Mesenchymal stem cell (in vitro differentiated cells and primary cell): ENCODE data around the gene AK5.

ENCODE experiments used
- DNase-seq: peaks from one replicate; pipeline ENCODE4 v3.0.0-alpha.2; 2013
- H2AFZ ChIP-seq: one replicate; pipeline ENCODE4 v1.6.1; 2013; ENCODE audit warnings: low read depth, mild to moderate bottlenecking, control low read depth, inconsistent platforms, low read length, moderate library complexity
- H2AK5ac ChIP-seq: 2 replicates; pipeline ENCODE4 v1.6.1; 2013; ENCODE audit warnings: low read length, moderate library complexity, mild to moderate bottlenecking, inconsistent platforms; ENCODE audit not compliant: severe bottlenecking
- H2BK120ac ChIP-seq: one replicate; pipeline ENCODE4 v1.6.1; 2013; ENCODE audit warnings: low read depth, mild to moderate bottlenecking, inconsistent platforms, low read length, moderate library complexity
- H2BK12ac ChIP-seq, 2 experiments: one replicate each; pipeline ENCODE4 v1.6.1; 2013; ENCODE audit warnings: inconsistent platforms in 2 of 2, low read length in 2 of 2, mild to moderate bottlenecking in 2 of 2, moderate library complexity in 2 of 2, control low read depth in 1 of 2
- H2BK15ac ChIP-seq: one replicate; pipeline ENCODE4 v1.6.1; 2013; ENCODE audit warnings: mild to moderate bottlenecking, low read depth, inconsistent platforms; ENCODE audit not compliant: poor library complexity, severe bottlenecking
- H2BK5ac ChIP-seq: 2 replicates; pipeline ENCODE4 v1.6.1; 2013; ENCODE audit warnings: low read depth, mild to moderate bottlenecking, low read length, control low read depth, inconsistent platforms; ENCODE audit not compliant: poor library complexity, severe bottlenecking
- H3K14ac ChIP-seq, 2 experiments: one replicate each; pipeline ENCODE4 v1.6.1; 2013; ENCODE audit warnings: inconsistent platforms in 2 of 2, low read length in 2 of 2, control low read depth in 1 of 2, mild to moderate bottlenecking in 1 of 2, moderate library complexity in 1 of 2
- H3K18ac ChIP-seq, 2 experiments: one replicate each; pipeline ENCODE4 v1.6.1; 2013; ENCODE audit warnings: inconsistent platforms in 2 of 2, low read length in 2 of 2, control low read depth in 1 of 2, low read depth in 1 of 2, mild to moderate bottlenecking in 1 of 2
- H3K23ac ChIP-seq, 2 experiments: one replicate each; pipeline ENCODE4 v1.6.1; 2013; ENCODE audit warnings: inconsistent platforms in 2 of 2, low read length in 2 of 2, mild to moderate bottlenecking in 2 of 2, moderate library complexity in 2 of 2, control low read depth in 1 of 2
- H3K27ac ChIP-seq: 2 replicates; pipeline ENCODE4 v1.5.1; 2013; ENCODE audit warnings: mild to moderate bottlenecking, moderate library complexity, low read length, control low read depth, inconsistent platforms; ENCODE audit not compliant: poor library complexity, severe bottlenecking
- H3K27me3 ChIP-seq, 2 experiments: 2 replicates each; pipeline versions ENCODE4 v1.6.1 to v1.7.0; 2013; ENCODE audit warnings: low read length in 2 of 2, mild to moderate bottlenecking in 2 of 2, moderate library complexity in 2 of 2, control low read depth in 1 of 2, inconsistent platforms in 1 of 2; ENCODE audit not compliant: control insufficient read depth in 1 of 2, insufficient read depth in 1 of 2
- H3K36me3 ChIP-seq, 2 experiments: 2 replicates each; pipeline versions ENCODE4 v1.6.1 to v1.7.0; 2013; ENCODE audit warnings: low read length in 2 of 2, control low read depth in 1 of 2, inconsistent platforms in 1 of 2, low read depth in 1 of 2, mild to moderate bottlenecking in 1 of 2; ENCODE audit not compliant: insufficient read depth in 2 of 2, control insufficient read depth in 1 of 2
- H3K4ac ChIP-seq, 2 experiments: one replicate each; pipeline ENCODE4 v1.6.1; 2013; ENCODE audit warnings: inconsistent platforms in 2 of 2, low read length in 2 of 2, mild to moderate bottlenecking in 2 of 2, moderate library complexity in 2 of 2, control low read depth in 1 of 2, low read depth in 1 of 2
- H3K4me1 ChIP-seq: 2 replicates; pipeline ENCODE4 v1.6.1; 2013; ENCODE audit warnings: low read depth, low read length, control low read depth; ENCODE audit not compliant: control insufficient read depth, insufficient read depth
- H3K4me2 ChIP-seq: 2 replicates; pipeline ENCODE4 v1.6.1; 2013; ENCODE audit warnings: low read length, mild to moderate bottlenecking, inconsistent platforms; ENCODE audit not compliant: poor library complexity, severe bottlenecking
- H3K4me3 ChIP-seq, 2 experiments: 2 replicates each; pipeline versions ENCODE4 v1.5.1 to v1.7.0; 2013; ENCODE audit warnings: low read length in 2 of 2, mild to moderate bottlenecking in 2 of 2, control low read depth in 1 of 2, low read depth in 1 of 2; ENCODE audit not compliant: insufficient read depth in 1 of 2
- H3K79me1 ChIP-seq: replicated peaks from 2 replicates; pipeline ENCODE4 v1.6.1; 2013; ENCODE audit warnings: mild to moderate bottlenecking, control low read depth, low read length, inconsistent platforms; ENCODE audit not compliant: poor library complexity, severe bottlenecking
- H3K9ac ChIP-seq: 2 replicates; pipeline ENCODE4 v1.7.0; 2013; ENCODE audit warnings: mild to moderate bottlenecking, low read length, moderate library complexity
- H3K9me3 ChIP-seq: 2 replicates; pipeline ENCODE4 v1.7.0; 2013; ENCODE audit warnings: mild to moderate bottlenecking, low read length; ENCODE audit not compliant: control insufficient read depth
- H4K8ac ChIP-seq: one replicate; pipeline ENCODE4 v1.6.1; 2013; ENCODE audit warnings: inconsistent platforms, mild to moderate bottlenecking, low read length, moderate library complexity
- H4K91ac ChIP-seq: one replicate; pipeline ENCODE4 v1.6.1; 2013; ENCODE audit warnings: mild to moderate bottlenecking, low read length, inconsistent platforms
- WGBS: methylation state at CpG from one replicate; pipeline ENCODE4 v1.1.7; 2013; ENCODE audit warnings: mixed read lengths; 5-methylcytosine and 5-hydroxymethylcytosine counted together

The AK5 gene

GRCh38 chr1:77354536-77354935 is 72.7 kb downstream of the AK5 start:
- Histone ChIP-seq H2BK5ac (no peak overlapping the region), H2BK12ac (no peak overlapping the region), H3K4me2 (no peak overlapping the region), H3K36me3 (peaks cover 0 to 3% of the 10 kb centered on the region in 2 experiments), H4K91ac (no peak overlapping the region), H4K8ac (no peak overlapping the region), H3K18ac (no peak overlapping the region), H3K27me3 (no peaks in the 10 kb centered on the region), H3K14ac (no peak overlapping the region), H3K4ac (no peak overlapping the region), H2AK5ac (no peak overlapping the region), H3K4me3 (no peak overlapping the region), H3K9ac (no peak overlapping the region), H3K27ac (no peak overlapping the region), H3K9me3 (no peaks in the 10 kb centered on the region), H2AFZ (no peak overlapping the region), H3K23ac (no peak overlapping the region), H3K79me1 (peaks cover 6% of the 10 kb centered on the region), H2BK120ac (no peak overlapping the region), H2BK15ac (no peak overlapping the region), H3K4me1 (no peaks in the 10 kb centered on the region)
- DNase-seq, result no peak
- WGBS, result 100% methylated on average over 1 of the region's 1 CpG

GRCh38 chr1:77355010-77355409 is 73.2 kb downstream of the AK5 start:
- H2BK15ac ChIP-seq, result no peak overlapping the region
- no peak overlapping the region for H3K4me2 ChIP-seq
- no peak overlapping the region for H2AK5ac ChIP-seq
- H3K9ac ChIP-seq, result no peak overlapping the region
- no peak overlapping the region for H3K23ac ChIP-seq
- no peak for DNase-seq
- H3K14ac ChIP-seq, result no peak overlapping the region
- no peaks in the 10 kb centered on the region for H3K9me3 ChIP-seq
- peaks cover 0 to 3% of the 10 kb centered on the region in 2 experiments for H3K36me3 ChIP-seq
- 86% methylated on average over 1 of the region's 3 CpGs for WGBS
- H3K4me3 ChIP-seq, result no peak overlapping the region
- no peak overlapping the region for H4K91ac ChIP-seq
- no peak overlapping the region for H3K4ac ChIP-seq
- H3K27ac ChIP-seq, result no peak overlapping the region
- peaks cover 6% of the 10 kb centered on the region for H3K79me1 ChIP-seq
- H2BK5ac ChIP-seq, result no peak overlapping the region
- no peaks in the 10 kb centered on the region for H3K27me3 ChIP-seq
- no peak overlapping the region for H3K18ac ChIP-seq
- H2AFZ ChIP-seq, result no peak overlapping the region
- H4K8ac ChIP-seq, result no peak overlapping the region
- no peak overlapping the region for H2BK12ac ChIP-seq
- no peaks in the 10 kb centered on the region for H3K4me1 ChIP-seq
- H2BK120ac ChIP-seq, result no peak overlapping the region

- Histone ChIP-seq H3K27me3 (no peaks in the 10 kb centered on the region), H3K79me1 (peaks cover 6% of the 10 kb centered on the region), H3K4me1 (no peaks in the 10 kb centered on the region), H3K36me3 (peaks cover 0 to 3% of the 10 kb centered on the region in 2 experiments), H3K18ac (no peak overlapping the region), H3K4ac (no peak overlapping the region), H3K4me3 (no peak overlapping the region), H2BK12ac (no peak overlapping the region), H3K9ac (no peak overlapping the region), H4K91ac (no peak overlapping the region), H3K23ac (no peak overlapping the region), H2BK15ac (no peak overlapping the region), H3K27ac (no peak overlapping the region), H2AFZ (no peak overlapping the region), H3K9me3 (no peaks in the 10 kb centered on the region), H3K14ac (no peak overlapping the region), H4K8ac (no peak overlapping the region), H2BK5ac (no peak overlapping the region), H2AK5ac (no peak overlapping the region), H2BK120ac (no peak overlapping the region), H3K4me2 (no peak overlapping the region)
- DNase-seq, result no peak
- WGBS, result 90% methylated on average over 1 of the region's 3 CpGs
Observed at GRCh38 chr1:77356136-77356535, 74.3 kb downstream of the AK5 start.

GRCh38 chr1:77360256-77360655 is 78.4 kb downstream of the AK5 start:
- no peak overlapping the region for H3K14ac ChIP-seq
- H3K18ac ChIP-seq, result no peak overlapping the region
- no peaks in the 10 kb centered on the region for H3K36me3 ChIP-seq
- H4K8ac ChIP-seq, result no peak overlapping the region
- H3K9me3 ChIP-seq, result no peaks in the 10 kb centered on the region
- H3K4ac ChIP-seq, result no peak overlapping the region
- no peak overlapping the region for H4K91ac ChIP-seq
- H2AFZ ChIP-seq, result no peak overlapping the region
- H3K4me2 ChIP-seq, result no peak overlapping the region
- no peaks in the 10 kb centered on the region for H3K27me3 ChIP-seq
- no peak overlapping the region for H2BK15ac ChIP-seq
- H3K9ac ChIP-seq, result no peak overlapping the region
- no peak overlapping the region for H3K23ac ChIP-seq
- no peak overlapping the region for H3K27ac ChIP-seq
- H2AK5ac ChIP-seq, result no peak overlapping the region
- H3K4me3 ChIP-seq, result no peak overlapping the region
- H2BK120ac ChIP-seq, result peak overlapping the region; percentile 21
- H2BK5ac ChIP-seq, result no peak overlapping the region
- peaks cover 9% of the 10 kb centered on the region for H3K79me1 ChIP-seq
- H3K4me1 ChIP-seq, result no peaks in the 10 kb centered on the region
- no peak overlapping the region for H2BK12ac ChIP-seq
- peak; percentile 39 for DNase-seq
